Activated CD4-positive, CD25-positive, alpha-beta regulatory T cell (primary cell): ENCODE results near the gene BMPR1B.
"Not testable (repeated sequence)": the region's sequence is repeated elsewhere in the genome, so short reads cannot be mapped to it uniquely, and the experiment has no call there.

Experiments used
- DNase-seq, 4 experiments: peaks; one replicate each; lab custom pipeline; 2025; lab: John Stamatoyannopoulos, UW

BMPR1B gene

DNA sequence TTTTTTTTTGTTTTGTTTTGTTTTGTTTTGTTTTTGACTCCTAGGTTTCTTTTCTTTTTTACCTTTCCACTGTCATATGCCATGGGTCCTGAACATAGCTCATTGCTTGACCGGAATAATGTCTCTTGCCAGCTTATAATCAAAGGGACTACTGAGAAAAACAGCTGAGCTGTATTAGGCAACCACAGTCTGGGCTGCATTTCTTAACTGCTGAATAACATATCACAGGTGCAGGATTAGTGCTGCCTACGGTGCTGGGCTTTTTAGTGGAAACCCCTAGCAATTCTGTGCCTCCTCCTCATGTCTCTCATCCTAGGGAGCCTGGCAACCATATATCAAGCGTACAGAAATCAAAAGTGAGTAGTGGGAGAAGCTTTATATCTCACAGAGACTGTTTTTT is 333.5 kb downstream of the BMPR1B start:
- no peak for DNase-seq

GRCh38 chr4:95092766-95093165 is 335.0 kb downstream of the BMPR1B start:
- DNase-seq, result no peak

GRCh38 chr4:95093460-95093859 is 335.7 kb downstream of the BMPR1B start:
- DNase-seq, result no peak

DNA sequence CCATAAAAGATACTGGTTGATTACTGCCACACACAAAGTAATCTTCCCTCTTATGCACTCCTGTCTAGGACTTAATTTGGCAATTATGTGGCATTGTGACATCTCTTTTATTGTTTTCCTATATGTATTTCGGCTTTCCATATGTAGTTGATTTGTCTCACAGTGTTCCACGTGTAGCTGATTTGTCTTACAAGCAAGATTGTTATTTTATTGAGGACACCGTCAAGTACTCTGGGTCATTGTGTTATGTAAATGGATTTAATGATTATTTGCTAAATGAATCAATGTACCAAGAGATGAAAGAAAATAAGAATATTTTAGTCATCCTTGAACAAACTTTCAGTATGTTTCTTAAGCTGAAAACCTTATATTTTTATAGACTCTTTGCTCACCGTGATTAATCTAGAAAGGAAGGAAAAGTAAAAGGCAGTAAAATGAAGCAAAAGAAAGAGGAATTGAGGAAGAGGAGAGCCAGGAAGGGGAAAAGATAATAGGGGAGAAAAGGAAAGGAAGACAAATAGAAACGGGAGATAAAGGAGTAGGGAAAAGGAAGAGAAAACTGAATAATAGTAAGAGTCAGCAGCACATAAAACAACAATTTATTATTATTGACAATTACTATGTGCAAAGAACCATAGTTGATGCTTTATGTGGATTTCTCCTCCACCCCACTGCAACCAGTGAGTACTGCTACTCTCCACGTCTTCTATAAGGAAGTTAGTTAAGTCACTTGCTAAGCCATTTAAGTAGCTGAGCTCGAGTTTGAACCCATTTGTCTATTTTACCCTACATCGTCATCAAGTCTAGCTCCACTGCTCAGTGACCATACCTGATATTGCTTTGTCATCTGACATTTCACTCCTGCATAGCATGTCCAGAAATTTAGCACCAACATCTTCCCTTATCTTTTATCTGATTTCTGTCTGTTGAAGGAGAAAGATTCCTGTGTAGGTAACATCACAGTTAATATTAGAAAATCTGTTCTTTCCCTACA is 336.5 kb downstream of the BMPR1B start:
- DNase-seq, result no peak

GRCh38 chr4:95095348-95095974 is 337.7 kb downstream of the BMPR1B start:
- DNase-seq, result no peak

DNA sequence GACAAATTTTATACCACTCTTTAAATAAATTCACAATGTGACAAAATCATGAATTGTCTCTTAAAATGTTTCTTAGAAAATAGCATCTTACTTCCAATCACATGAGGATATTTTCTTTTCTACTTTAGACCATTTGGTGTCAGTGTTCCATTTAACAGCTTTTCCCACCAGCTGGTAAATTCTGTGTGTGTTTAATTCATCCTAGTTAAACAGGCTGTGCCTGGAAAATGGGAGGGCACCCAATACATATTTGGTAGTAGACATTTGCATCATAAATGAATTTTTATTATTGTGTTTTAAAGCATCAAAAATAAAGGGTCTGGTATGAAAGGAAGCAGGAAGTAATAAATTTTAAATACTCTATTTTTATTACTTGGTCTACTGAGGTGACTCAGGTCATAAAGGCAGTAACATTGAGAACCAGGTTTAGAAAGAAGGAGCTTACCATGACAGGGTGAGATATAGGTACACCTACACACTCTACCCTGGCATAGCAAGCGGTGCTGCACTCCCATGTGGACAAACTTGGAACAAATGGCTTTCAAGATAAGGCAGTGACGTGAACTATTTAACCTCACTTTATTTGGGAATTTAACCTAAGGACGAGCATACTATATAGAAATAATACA is 344.5 kb downstream of the BMPR1B start:
- DNase-seq, result no peak

- no peak for DNase-seq
These were observed 347.4 kb downstream of the BMPR1B start for GRCh38 chr4:95105112-95105511.

DNA sequence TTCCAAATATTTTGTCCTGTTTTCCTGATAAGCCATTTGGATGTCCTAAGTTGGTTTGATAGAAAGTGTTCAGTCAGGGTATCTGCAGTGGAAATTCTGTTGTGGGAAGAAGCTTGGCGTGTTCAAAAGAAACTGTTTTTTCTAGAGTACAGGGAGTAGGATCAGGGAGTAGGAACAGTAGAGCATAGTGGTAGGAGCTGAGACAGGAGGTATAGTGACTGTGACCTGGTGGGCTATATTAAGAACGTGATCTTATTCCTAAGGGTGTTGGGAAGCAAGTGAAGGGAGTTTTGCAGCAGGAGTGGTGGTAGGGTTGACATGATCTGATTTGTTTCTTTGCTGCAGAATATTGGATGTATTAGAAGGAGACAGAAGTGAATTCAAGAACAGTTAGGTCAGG is 348.2 kb downstream of the BMPR1B start:
- DNase-seq, result no peak

DNA sequence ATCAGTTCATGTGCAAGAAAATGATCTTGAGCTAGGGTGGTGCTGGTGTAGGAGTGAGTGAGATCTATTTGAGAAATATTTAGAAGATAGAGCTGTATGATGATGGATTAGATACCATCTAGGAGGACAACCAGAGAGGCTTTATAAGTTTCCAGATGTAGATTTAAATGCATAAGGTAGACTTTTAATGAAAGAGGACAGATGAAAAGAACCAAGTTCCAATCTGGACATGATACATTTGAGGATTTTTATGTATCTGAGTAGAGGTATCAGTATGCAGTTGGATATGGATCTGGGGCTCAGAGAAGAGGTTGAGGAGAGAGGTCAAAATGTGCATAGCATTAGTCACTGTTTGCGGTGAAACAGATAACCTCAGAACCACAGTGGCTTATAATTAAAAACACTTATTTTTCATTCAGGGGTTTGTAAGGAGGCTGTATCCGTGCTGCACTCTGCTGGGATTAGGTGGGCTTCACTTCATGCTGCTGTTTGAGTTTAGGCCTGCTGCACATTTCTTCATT is 348.7 kb downstream of the BMPR1B start:
- no peak for DNase-seq

DNA sequence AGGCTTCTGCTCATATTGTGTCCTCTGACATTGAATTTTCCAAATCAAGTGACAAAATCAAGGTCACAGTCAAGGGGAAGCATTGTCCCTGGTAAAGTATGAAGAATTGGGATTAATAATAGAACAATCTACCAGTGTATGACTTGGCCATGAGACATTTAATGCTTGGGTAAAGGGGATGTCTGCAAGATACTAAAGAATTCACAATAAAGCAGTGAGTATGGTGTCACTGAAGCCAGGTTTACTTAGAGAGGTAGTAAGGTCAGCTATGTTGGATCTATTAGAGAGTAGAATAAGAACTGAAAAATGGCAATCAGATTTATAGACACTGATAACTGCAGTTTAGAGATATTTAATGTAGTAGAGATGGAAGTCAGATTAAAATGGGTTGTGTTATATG is 349.2 kb downstream of the BMPR1B start:
- no peak for DNase-seq

DNA sequence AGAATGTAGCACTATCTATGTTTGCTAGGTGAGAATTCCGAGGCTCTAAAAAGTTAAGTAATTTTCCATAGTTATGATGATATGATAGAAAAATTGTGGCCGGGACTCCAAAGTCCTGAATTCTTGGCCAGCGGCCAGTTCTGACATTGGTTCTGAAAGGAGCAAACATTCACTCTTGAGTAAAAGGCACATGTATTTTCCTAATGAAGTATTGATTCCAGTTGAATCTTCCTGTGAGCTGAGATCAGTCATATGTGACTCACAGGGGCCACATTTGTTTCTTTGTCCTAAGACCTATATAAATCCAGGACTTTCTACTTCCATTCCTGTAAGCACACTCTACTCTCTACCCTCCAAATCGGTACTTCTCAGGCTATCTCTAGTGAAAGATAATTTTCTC is 349.9 kb downstream of the BMPR1B start:
- no peak for DNase-seq

DNA sequence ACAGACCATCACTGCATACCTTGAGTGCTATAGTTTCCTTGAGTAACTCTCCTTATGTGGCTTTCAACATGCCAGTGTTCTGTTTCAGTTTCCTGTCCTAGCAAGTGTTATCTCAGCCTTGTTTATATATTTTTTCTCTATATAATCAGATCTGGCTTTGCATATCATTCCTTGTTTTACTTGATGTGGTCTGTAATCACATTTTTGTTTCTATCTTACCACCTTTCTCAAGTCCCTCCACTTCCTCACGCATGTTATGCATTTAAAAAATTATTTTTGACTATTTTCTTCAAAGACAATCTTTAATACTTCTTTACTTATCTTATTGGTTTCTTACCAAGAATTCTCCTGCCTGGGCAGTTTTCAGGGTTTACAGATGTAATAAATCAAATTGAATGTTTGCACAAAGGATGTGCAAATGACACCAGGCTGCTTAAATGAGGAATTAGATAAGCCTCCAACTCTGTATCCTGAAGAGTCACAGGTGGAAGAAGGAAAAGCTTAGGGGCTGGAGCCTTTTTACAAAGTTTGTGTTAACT is 351.2 kb downstream of the BMPR1B start:
- no peak for DNase-seq

GRCh38 chr4:95114521-95114920 is 356.8 kb downstream of the BMPR1B start:
- DNase-seq, result no peak

DNA sequence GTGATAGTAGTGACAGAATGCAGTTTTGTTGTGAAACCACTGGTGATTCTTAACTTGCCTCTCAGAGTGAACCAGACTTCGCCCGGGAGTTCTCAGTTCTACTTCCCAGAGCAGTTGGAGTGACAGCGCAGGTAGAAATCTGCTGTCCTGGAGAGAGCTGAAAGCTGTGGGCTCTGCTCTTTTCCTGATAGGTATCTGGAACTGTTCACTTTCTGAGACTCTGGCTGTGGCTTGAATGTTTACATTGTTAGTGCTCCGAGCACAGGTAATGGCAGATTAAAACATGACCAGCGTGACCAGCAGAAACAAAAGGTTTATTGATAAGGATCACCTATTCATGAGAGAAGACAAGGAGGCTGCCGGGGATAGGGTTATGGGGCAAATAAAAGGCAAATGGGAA is 360.7 kb downstream of the BMPR1B start:
- no peak for DNase-seq

GRCh38 chr4:95120456-95120855 is 362.7 kb downstream of the BMPR1B start:
- DNase-seq, result no peak

- DNase-seq, result no peak
These were observed 364.2 kb downstream of the BMPR1B start for GRCh38 chr4:95122001-95122400.

DNA sequence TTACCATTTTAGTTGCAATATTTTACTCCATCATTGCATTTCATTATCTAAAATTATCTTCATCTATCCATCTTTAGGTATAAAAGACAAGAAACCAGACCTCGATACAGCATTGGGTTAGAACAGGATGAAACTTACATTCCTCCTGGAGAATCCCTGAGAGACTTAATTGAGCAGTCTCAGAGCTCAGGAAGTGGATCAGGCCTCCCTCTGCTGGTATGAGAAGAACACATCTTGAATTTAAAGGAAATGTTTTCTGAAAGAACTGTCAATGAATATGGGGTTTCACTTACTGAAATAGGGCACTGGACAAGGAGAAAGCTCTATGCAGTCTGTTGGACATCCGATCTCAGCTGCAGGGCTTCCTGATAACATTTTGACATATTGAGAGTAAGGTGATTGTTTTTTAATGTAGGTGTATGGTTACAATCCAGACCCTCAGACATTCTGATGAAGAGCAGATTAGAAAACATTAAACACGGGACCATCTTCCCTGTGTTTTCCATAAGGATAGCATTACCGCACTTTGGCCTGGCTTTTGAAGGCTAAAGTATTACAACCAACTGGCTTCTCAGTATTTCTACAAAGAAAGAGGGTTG is 367.2 kb downstream of the BMPR1B start:
- no peak for DNase-seq

DNA sequence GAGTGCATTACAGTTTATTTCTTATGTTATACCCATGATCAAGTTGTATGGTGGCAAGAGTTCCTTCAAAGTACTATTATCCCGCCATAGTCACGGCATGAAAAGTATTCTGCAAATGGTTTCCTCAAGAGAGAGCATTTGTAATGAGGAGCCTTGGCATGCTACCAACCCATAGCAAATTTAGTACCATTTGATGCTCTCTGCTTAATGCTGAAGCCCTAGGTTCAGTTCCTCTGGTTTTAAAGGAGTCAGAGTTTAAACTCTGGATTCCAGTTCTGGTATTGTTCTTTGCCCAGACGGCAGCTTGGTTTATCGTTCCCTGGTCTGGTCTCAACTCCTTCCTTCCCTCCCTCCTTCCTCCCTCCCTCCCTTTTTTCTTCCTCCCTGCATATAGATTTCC is 371.3 kb downstream of the BMPR1B start:
- DNase-seq, result no peak

- DNase-seq, result no peak
These were observed 372.1 kb downstream of the BMPR1B start for GRCh38 chr4:95129821-95130311.

DNA sequence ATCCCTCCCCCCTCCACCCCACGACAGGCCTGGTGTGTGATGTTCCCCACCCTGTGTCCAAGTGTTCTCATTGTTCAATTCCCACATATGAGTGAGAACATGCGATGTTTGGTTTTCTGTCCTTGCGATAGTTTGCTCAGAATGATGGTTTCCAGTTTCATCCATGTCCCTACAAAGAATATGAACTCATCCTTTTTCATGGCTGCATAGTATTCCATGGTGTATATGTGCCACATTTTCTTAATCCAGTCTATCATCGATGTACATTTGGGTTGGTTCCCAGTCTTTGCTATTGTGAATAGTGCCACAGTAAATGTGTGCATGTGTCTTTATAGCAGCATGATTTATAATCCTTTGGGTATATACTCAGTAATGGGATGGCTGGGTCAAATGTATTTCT is 376.3 kb downstream of the BMPR1B start:
- DNase-seq, result not testable (repeated sequence)

GRCh38 chr4:95139424-95139823 is 381.7 kb downstream of the BMPR1B start:
- DNase-seq, result not testable (repeated sequence)

- DNase-seq, result no peak
These were observed 383.6 kb downstream of the BMPR1B start for GRCh38 chr4:95141361-95141760.
